Neural crest cell (in vitro differentiated cells): ENCODE results near the gene DIP2C. TPM values are rescaled to one million over a fixed set of nuclear protein-coding genes. Genes with fewer than 3 reads are reported as not detected.
A peak's percentile ranks its signal among the peaks of the same experiment; 100 is the strongest.
"Not testable (repeated sequence)": the region's sequence is repeated elsewhere in the genome, so short reads cannot be mapped to it uniquely, and the experiment has no call there.

ENCODE experiments used
- DNase-seq: peaks from one replicate; pipeline ENCODE4 v3.0.0; 2021; ENCODE audit warnings: low read depth, mixed read lengths, low spot score
- H3K27ac Mint-ChIP-seq: one replicate; pipeline ENCODE4 v1.8.0; 2021; ENCODE audit warnings: mild to moderate bottlenecking, mixed read lengths; ENCODE audit not compliant: unreplicated experiment
- H3K27me3 Mint-ChIP-seq: 2 replicates; pipeline ENCODE4 v1.8.0; 2021; ENCODE audit warnings: low read depth, mild to moderate bottlenecking, mixed read lengths
- H3K36me3 Mint-ChIP-seq: 2 replicates; pipeline ENCODE4 v1.8.0; 2021; ENCODE audit warnings: low read depth, mild to moderate bottlenecking, mixed read lengths
- H3K4me1 Mint-ChIP-seq: 2 replicates; pipeline ENCODE4 v1.8.0; 2021; ENCODE audit warnings: mixed read lengths
- H3K4me3 Mint-ChIP-seq: one replicate; pipeline ENCODE4 v1.8.0; 2021; ENCODE audit warnings: mild to moderate bottlenecking, mixed read lengths
- H3K9me3 Mint-ChIP-seq: 2 replicates; pipeline ENCODE4 v1.8.0; 2021; ENCODE audit warnings: mixed read lengths
- total RNA-seq: library from RNA; stranded (reverse); gene quantifications from 2 replicates; pipeline ENCODE4 v1.2.1, GENCODE V29; 2021
- TF ChIP-seq, protein P1 (sequence below): fragments of 200-600 bp; sonication (generic); conservative IDR thresholded peaks from 2 replicates; pipeline ENCODE4 v1.5.0; 2021; ENCODE audit warnings: antibody characterized with exemption, mild to moderate bottlenecking

Gene DIP2C
- total RNA-seq, 1 donor from 2014 or later: 21.7 TPM

DNA sequence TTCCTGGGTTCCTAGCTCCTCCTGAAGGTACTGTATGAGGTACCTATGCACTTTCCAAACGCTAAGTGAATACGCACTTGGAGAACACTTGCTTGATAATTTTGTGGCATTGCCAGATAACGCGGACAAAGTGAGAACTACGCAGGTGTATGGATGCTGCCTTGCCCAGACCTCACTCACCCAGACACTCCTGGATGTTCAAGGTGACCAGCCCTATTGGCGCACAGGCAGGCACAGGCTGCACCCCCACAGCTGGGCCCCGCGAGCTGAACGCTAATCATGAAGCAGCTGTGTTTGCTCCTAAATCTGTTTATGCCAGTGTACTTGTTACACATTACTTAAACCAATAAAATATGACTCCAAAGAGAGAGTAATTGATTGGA is 27.3 kb downstream of the DIP2C start:
- Mint-ChIP-seq H3K4me1 (peaks cover 64% of the 10 kb centered on the region), H3K4me3 (no peak overlapping the region), H3K27ac (no peak overlapping the region), H3K9me3 (no peaks in the 10 kb centered on the region), H3K36me3 (no peaks in the 10 kb centered on the region), H3K27me3 (no peaks in the 10 kb centered on the region)
- DNase-seq: no peak
- TF ChIP-seq, protein P1, sequence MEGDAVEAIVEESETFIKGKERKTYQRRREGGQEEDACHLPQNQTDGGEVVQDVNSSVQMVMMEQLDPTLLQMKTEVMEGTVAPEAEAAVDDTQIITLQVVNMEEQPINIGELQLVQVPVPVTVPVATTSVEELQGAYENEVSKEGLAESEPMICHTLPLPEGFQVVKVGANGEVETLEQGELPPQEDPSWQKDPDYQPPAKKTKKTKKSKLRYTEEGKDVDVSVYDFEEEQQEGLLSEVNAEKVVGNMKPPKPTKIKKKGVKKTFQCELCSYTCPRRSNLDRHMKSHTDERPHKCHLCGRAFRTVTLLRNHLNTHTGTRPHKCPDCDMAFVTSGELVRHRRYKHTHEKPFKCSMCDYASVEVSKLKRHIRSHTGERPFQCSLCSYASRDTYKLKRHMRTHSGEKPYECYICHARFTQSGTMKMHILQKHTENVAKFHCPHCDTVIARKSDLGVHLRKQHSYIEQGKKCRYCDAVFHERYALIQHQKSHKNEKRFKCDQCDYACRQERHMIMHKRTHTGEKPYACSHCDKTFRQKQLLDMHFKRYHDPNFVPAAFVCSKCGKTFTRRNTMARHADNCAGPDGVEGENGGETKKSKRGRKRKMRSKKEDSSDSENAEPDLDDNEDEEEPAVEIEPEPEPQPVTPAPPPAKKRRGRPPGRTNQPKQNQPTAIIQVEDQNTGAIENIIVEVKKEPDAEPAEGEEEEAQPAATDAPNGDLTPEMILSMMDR: no peak

DNA sequence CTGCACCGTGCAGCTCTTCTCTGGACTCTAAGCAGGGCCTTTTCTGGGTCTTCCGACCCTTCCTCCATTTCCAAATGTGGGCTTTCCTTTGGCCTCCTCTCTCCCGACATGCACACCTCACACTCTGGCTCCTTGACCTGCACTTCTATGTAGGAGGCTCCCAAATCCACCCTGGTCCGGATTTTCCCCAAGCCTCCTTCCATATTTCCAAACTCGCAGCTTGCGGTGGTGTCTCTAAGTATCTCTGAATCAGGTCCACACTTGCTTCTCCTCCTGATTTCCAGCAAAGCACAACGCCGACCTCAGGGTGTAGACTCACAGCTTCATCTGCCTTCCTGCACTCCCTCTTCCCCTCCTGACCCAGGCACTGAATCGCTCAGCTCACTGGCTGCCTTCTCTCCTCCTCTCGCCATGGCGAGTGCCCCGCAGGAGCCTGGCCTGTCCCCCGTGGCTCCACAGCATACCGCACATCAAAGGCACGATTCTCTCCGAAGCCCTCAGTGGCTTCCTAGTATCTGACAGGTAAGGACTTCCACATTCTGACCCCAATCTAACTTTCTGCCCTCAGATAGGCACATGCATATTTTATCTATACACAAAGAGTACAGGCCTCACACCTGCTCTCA is 27.8 kb downstream of the DIP2C start:
- no peaks in the 10 kb centered on the region for H3K27me3 Mint-ChIP-seq
- peak overlapping the region; percentile 1 for H3K4me3 Mint-ChIP-seq
- no peaks in the 10 kb centered on the region for H3K36me3 Mint-ChIP-seq
- no peak for DNase-seq
- no peaks in the 10 kb centered on the region for H3K9me3 Mint-ChIP-seq
- TF ChIP-seq, protein P1: no peak
- H3K4me1 Mint-ChIP-seq: peaks cover 64% of the 10 kb centered on the region
- H3K27ac Mint-ChIP-seq: peak overlapping the region; percentile 89

DNA sequence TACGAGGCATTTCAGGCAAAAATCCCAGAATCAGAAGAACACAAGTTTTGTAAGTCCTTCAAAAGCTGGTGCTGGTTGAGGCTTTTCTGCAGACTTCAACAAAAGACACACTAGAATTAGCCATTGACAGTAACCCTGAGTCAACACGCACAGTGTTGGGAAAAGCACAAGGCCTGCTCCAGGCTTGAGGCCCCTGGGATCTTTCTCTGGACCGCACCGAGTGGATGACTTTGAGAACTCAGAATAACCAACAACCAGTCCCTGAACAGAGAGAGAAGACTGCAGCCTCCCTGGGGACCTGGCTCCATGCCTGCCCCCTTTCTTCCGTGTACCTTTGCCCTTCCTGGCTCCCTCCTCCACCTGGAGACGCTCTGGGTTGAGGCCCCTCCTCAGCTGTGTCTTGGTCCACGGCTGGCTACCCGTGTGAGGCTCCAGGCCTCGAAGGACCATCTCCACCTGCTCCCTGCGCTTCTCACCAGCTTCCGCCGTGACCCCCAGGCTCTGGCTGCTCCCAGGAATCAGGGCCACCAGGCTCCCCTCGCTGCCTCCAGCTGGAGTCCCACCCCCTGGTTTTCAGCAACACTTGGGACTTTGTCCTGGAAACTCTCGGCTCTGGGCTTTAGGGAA is 28.4 kb downstream of the DIP2C start:
- H3K4me1 Mint-ChIP-seq: peaks cover 64% of the 10 kb centered on the region
- TF ChIP-seq, protein P1: no peak
- no peaks in the 10 kb centered on the region for H3K27me3 Mint-ChIP-seq
- no peaks in the 10 kb centered on the region for H3K9me3 Mint-ChIP-seq
- peak overlapping the region; percentile 8 for H3K4me3 Mint-ChIP-seq
- H3K27ac Mint-ChIP-seq: peak overlapping the region; percentile 89
- DNase-seq: no peak
- H3K36me3 Mint-ChIP-seq: no peaks in the 10 kb centered on the region

DNA sequence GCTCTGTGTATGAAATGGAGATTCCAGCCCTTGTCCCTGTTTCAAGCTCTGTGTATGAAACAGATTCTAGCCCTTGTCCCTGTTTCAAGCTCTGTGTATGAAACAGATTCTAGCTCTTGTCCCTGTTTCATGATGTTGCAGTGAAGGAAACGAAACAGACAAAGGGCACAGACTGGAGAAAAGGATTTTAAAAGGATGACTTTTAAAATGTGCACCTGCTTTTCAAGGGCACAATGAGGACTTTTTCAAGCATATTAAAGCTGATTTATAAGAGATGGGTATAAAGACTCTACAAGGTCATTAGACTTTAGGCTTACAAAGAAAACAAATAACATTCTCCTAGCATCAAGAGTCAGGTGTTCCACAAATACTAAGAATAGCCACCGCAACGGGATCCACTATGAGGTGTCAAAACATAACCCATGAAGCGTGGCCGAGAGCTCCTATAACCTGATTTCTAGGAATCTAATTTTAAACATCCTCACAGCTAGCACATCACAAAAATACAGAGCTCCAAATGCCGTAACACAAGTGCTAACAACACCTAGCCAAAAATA is 29.0 kb downstream of the DIP2C start:
- H3K4me3 Mint-ChIP-seq: peak overlapping the region; percentile 8
- H3K36me3 Mint-ChIP-seq: no peaks in the 10 kb centered on the region
- no peaks in the 10 kb centered on the region for H3K27me3 Mint-ChIP-seq
- no peaks in the 10 kb centered on the region for H3K9me3 Mint-ChIP-seq
- peak overlapping the region; percentile 89 for H3K27ac Mint-ChIP-seq
- DNase-seq: no peak
- peaks cover 60% of the 10 kb centered on the region for H3K4me1 Mint-ChIP-seq
- TF ChIP-seq, protein P1: no peak

DNA sequence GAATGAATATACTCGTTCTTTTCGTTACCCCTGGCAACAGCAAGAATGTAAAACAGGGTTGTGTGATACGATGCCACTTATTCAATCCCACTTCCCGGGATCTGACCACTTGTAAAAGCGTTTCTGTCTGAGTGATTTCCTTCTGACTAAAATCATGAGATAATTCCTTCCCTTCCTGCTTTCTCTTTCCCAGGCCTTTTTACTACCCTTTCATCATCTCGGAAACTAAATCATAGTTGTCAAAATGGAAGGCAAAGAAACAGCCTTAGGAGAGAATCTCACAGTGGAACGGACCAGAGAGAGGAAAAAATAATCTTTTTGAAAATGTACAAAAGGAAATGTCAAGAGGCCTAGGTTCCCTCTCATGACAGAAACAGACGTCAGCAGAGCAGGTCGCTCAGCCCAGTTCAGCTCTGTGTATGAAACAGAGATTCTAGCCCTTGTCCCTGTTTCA is 29.8 kb downstream of the DIP2C start:
- no peaks in the 10 kb centered on the region for H3K27me3 Mint-ChIP-seq
- DNase-seq: no peak
- no peaks in the 10 kb centered on the region for H3K36me3 Mint-ChIP-seq
- peak overlapping the region; percentile 14 for H3K4me3 Mint-ChIP-seq
- peaks cover 54% of the 10 kb centered on the region for H3K4me1 Mint-ChIP-seq
- H3K27ac Mint-ChIP-seq: peak overlapping the region; percentile 82
- no peaks in the 10 kb centered on the region for H3K9me3 Mint-ChIP-seq
- TF ChIP-seq, protein P1: no peak

DNA sequence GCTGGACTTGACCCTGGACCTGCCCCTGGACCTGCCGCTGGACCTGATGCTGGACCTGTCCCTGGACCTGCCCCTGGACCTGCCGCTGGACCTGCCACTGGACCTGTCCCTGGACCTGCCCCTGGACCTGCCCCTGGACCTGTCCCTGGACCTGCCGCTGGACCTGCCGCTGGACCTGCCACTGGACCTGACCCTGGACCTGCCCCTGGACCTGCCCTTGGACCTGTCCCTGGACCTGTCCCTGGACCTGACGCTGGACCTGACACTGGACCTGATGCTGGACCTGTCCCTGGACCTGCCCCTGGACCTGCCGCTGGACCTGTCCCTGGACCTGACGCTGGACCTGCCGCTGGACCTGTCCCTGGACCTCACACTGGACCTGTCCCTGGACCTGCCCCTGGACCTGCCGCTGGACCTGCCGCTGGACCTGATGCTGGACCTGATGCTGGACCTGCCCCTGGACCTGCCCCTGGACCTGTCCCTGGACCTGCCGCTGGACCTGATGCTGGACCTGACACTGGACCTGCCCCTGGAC is 31.6 kb downstream of the DIP2C start:
- H3K27ac Mint-ChIP-seq, DNase-seq, H3K4me3 Mint-ChIP-seq, H3K36me3 Mint-ChIP-seq, H3K27me3 Mint-ChIP-seq, H3K9me3 Mint-ChIP-seq: not testable (repeated sequence)
- peaks cover 42% of the 10 kb centered on the region for H3K4me1 Mint-ChIP-seq
